Mesendoderm (in vitro differentiated cells): ENCODE results near the gene BCAR3.

ENCODE experiments used
- DNase-seq: peaks from one replicate; pipeline ENCODE4 v3.0.0; 2013
- H2AK5ac ChIP-seq: 2 replicates; pipeline ENCODE4 v1.6.1; 2013; ENCODE audit warnings: low read length, inconsistent platforms
- H2BK120ac ChIP-seq: 2 replicates; pipeline ENCODE4 v1.6.1; 2013; ENCODE audit warnings: low read depth, mild to moderate bottlenecking, low read length, moderate library complexity, mixed read lengths
- H2BK15ac ChIP-seq: replicated peaks from 2 replicates; pipeline ENCODE4 v1.6.1; 2013; ENCODE audit warnings: low read depth, mild to moderate bottlenecking, moderate library complexity
- H2BK5ac ChIP-seq: 2 replicates; pipeline ENCODE4 v1.6.1; 2013; ENCODE audit warnings: low read length, inconsistent platforms
- H3K18ac ChIP-seq: 2 replicates; pipeline ENCODE4 v1.6.1; 2013; ENCODE audit warnings: mild to moderate bottlenecking, low read length, mixed read lengths
- H3K23ac ChIP-seq: one replicate; pipeline ENCODE4 v1.6.1; 2013; ENCODE audit warnings: low read length
- H3K27ac ChIP-seq: 2 replicates; pipeline ENCODE4 v1.5.1; 2013; ENCODE audit warnings: low read depth, mild to moderate bottlenecking, inconsistent platforms, low read length, moderate library complexity
- H3K27me3 ChIP-seq: 2 replicates; pipeline ENCODE4 v1.6.1; 2013; ENCODE audit warnings: low read length, control low read depth, mild to moderate bottlenecking, inconsistent platforms; ENCODE audit not compliant: insufficient read depth, poor library complexity
- H3K36me3 ChIP-seq: 2 replicates; pipeline ENCODE4 v1.6.1; 2013; ENCODE audit warnings: low read length, inconsistent platforms; ENCODE audit not compliant: control insufficient read depth, insufficient read depth
- H3K4ac ChIP-seq: one replicate; pipeline ENCODE4 v1.6.1; 2013; ENCODE audit warnings: low read depth, mild to moderate bottlenecking, low read length, moderate library complexity
- H3K4me1 ChIP-seq: 2 replicates; pipeline ENCODE4 v1.6.1; 2013; ENCODE audit warnings: low read depth, low read length, inconsistent platforms; ENCODE audit not compliant: control insufficient read depth
- H3K4me2 ChIP-seq: 2 replicates; pipeline ENCODE4 v1.6.1; 2013; ENCODE audit warnings: low read length
- H3K4me3 ChIP-seq: 2 replicates; pipeline ENCODE4 v1.5.1; 2013; ENCODE audit warnings: mild to moderate bottlenecking, low read length
- H3K56ac ChIP-seq: one replicate; pipeline ENCODE4 v1.6.1; 2013; ENCODE audit warnings: low read length
- H3K79me1 ChIP-seq: 2 replicates; pipeline ENCODE4 v1.6.1; 2013; ENCODE audit warnings: low read length, inconsistent platforms
- H3K79me2 ChIP-seq: 2 replicates; pipeline ENCODE4 v1.6.1; 2013; ENCODE audit warnings: mild to moderate bottlenecking, low read length; ENCODE audit not compliant: control insufficient read depth, insufficient read depth
- H3K9ac ChIP-seq: 2 replicates; pipeline ENCODE4 v1.6.1; 2013; ENCODE audit warnings: low read length, inconsistent platforms
- H4K5ac ChIP-seq: one replicate; pipeline ENCODE4 v1.6.1; 2013; ENCODE audit warnings: low read length
- H4K8ac ChIP-seq: one replicate; pipeline ENCODE4 v1.6.1; 2013; ENCODE audit warnings: low read depth, mild to moderate bottlenecking, control low read depth, low read length, moderate library complexity
- WGBS: extraction: QIAGEN DNeasy Blood & Tissue Kit; methylation state at CpG from one replicate; pipeline ENCODE4 v1.1.7; 2013; ENCODE audit warnings: low lambda C conversion rate, missing lambda C conversion rate; ENCODE audit not compliant: insufficient coverage; ENCODE audit errors: extremely low coverage; 5-methylcytosine and 5-hydroxymethylcytosine counted together

BCAR3 gene

GRCh38 chr1:93716941-93717368 lies 35.3 kb upstream of the BCAR3 start:
- no peaks in the 10 kb centered on the region for H3K36me3 ChIP-seq
- H4K5ac ChIP-seq: no peak overlapping the region
- peak overlapping the region; percentile 27 for H2BK5ac ChIP-seq
- no peak overlapping the region for H4K8ac ChIP-seq
- H3K18ac ChIP-seq: no peak overlapping the region
- WGBS: no CpG with 5 or more reads among the region's 2 CpGs
- no peaks in the 10 kb centered on the region for H3K27me3 ChIP-seq
- H3K4me1 ChIP-seq: peaks cover 24% of the 10 kb centered on the region
- H3K79me2 ChIP-seq: no peaks in the 10 kb centered on the region
- H3K4me3 ChIP-seq: no peak overlapping the region
- H3K9ac ChIP-seq: no peak overlapping the region
- peak overlapping the region; percentile 39 for H2BK120ac ChIP-seq
- H3K79me1 ChIP-seq: no peaks in the 10 kb centered on the region
- peak overlapping the region; percentile 25 for H2AK5ac ChIP-seq
- no peak overlapping the region for H2BK15ac ChIP-seq
- H3K27ac ChIP-seq: no peak overlapping the region
- no peak overlapping the region for H3K4ac ChIP-seq
- no peak overlapping the region for H3K4me2 ChIP-seq
- H3K56ac ChIP-seq: no peak overlapping the region
- no peak overlapping the region for H3K23ac ChIP-seq
- peak; percentile 63 for DNase-seq

DNA sequence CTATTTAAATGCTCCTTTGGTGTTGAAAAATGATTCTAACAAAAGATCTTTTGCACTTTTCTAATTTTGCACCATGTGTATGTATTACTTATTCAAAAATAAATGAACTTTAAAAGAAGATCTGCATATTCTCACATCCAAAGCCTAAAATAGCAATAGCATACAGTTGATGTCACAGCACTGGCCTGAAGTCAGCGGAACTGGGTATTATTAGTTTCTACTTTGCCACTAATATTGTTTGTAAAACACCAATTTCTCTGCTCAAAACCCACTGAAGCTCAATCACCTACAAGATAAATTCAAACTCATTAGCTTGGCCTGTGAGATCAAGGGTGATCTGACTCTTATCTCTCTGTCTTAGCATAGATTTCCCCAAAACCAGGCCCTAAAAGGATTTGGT lies 34.5 kb upstream of the BCAR3 start:
- Histone ChIP-seq H4K8ac (no peak overlapping the region), H3K23ac (no peak overlapping the region), H3K79me1 (no peaks in the 10 kb centered on the region), H3K27me3 (no peaks in the 10 kb centered on the region), H3K4me2 (no peak overlapping the region), H3K4ac (peak overlapping the region; percentile 37), H4K5ac (no peak overlapping the region), H3K79me2 (no peaks in the 10 kb centered on the region), H2AK5ac (no peak overlapping the region), H3K4me1 (peaks cover 28% of the 10 kb centered on the region), H3K9ac (peak overlapping the region; percentile 8), H2BK15ac (no peak overlapping the region), H3K36me3 (no peaks in the 10 kb centered on the region), H3K18ac (no peak overlapping the region), H2BK5ac (no peak overlapping the region), H3K56ac (no peak overlapping the region), H3K27ac (no peak overlapping the region), H3K4me3 (no peak overlapping the region), H2BK120ac (no peak overlapping the region)
- WGBS: no CpG with 5 or more reads among the region's 1 CpG
- peak; percentile 61 for DNase-seq

GRCh38 chr1:93715529-93716126 lies 34.0 kb upstream of the BCAR3 start:
- H3K56ac ChIP-seq: peak overlapping the region; percentile 60
- peak overlapping the region; percentile 37 for H3K4ac ChIP-seq
- no CpG with 5 or more reads among the region's 10 CpGs for WGBS
- no peaks in the 10 kb centered on the region for H3K79me2 ChIP-seq
- H2BK5ac ChIP-seq: peak overlapping the region; percentile 81
- H3K4me2 ChIP-seq: no peak overlapping the region
- H3K4me1 ChIP-seq: peaks cover 31% of the 10 kb centered on the region
- H3K4me3 ChIP-seq: no peak overlapping the region
- no peak overlapping the region for H2BK15ac ChIP-seq
- no peaks in the 10 kb centered on the region for H3K36me3 ChIP-seq
- no peak overlapping the region for H2AK5ac ChIP-seq
- peak overlapping the region; percentile 39 for H3K27ac ChIP-seq
- H4K5ac ChIP-seq: no peak overlapping the region
- peak overlapping the region; percentile 8 for H3K9ac ChIP-seq
- H3K18ac ChIP-seq: peak overlapping the region; percentile 43
- DNase-seq: peak; percentile 90
- H4K8ac ChIP-seq: no peak overlapping the region
- no peaks in the 10 kb centered on the region for H3K27me3 ChIP-seq
- no peaks in the 10 kb centered on the region for H3K79me1 ChIP-seq
- H3K23ac ChIP-seq: no peak overlapping the region
- no peak overlapping the region for H2BK120ac ChIP-seq

GRCh38 chr1:93714356-93714755 lies 32.7 kb upstream of the BCAR3 start:
- no peaks in the 10 kb centered on the region for H3K79me1 ChIP-seq
- WGBS: no CpG with 5 or more reads among the region's 1 CpG
- H4K8ac ChIP-seq: no peak overlapping the region
- H3K79me2 ChIP-seq: no peaks in the 10 kb centered on the region
- H3K9ac ChIP-seq: no peak overlapping the region
- H3K4me3 ChIP-seq: no peak overlapping the region
- peak overlapping the region; percentile 65 for H3K56ac ChIP-seq
- no peaks in the 10 kb centered on the region for H3K27me3 ChIP-seq
- H3K27ac ChIP-seq: no peak overlapping the region
- H3K4me1 ChIP-seq: peaks cover 38% of the 10 kb centered on the region
- H2AK5ac ChIP-seq: peak overlapping the region; percentile 44
- peak overlapping the region; percentile 78 for H3K18ac ChIP-seq
- H3K4ac ChIP-seq: peak overlapping the region; percentile 88
- no peak overlapping the region for H3K23ac ChIP-seq
- no peak for DNase-seq
- H4K5ac ChIP-seq: peak overlapping the region; percentile 7
- H3K36me3 ChIP-seq: no peaks in the 10 kb centered on the region
- H2BK5ac ChIP-seq: peak overlapping the region; percentile 26
- H2BK15ac ChIP-seq: no peak overlapping the region
- peak overlapping the region; percentile 62 for H2BK120ac ChIP-seq
- no peak overlapping the region for H3K4me2 ChIP-seq

- Histone ChIP-seq H4K5ac (no peak overlapping the region), H2BK15ac (no peak overlapping the region), H2BK5ac (peak overlapping the region; percentile 30), H3K18ac (no peak overlapping the region), H3K4ac (no peak overlapping the region), H3K79me1 (no peaks in the 10 kb centered on the region), H2AK5ac (peak overlapping the region; percentile 9), H3K9ac (no peak overlapping the region), H3K4me3 (no peak overlapping the region), H3K23ac (no peak overlapping the region), H3K27ac (no peak overlapping the region), H3K27me3 (no peaks in the 10 kb centered on the region), H3K36me3 (no peaks in the 10 kb centered on the region), H4K8ac (no peak overlapping the region), H3K4me2 (no peak overlapping the region), H3K4me1 (peaks cover 42% of the 10 kb centered on the region), H3K79me2 (no peaks in the 10 kb centered on the region), H2BK120ac (no peak overlapping the region), H3K56ac (peak overlapping the region; percentile 50)
- peak; percentile 30 for DNase-seq
Observed at GRCh38 chr1:93713341-93713740, 31.7 kb upstream of the BCAR3 start.

DNA sequence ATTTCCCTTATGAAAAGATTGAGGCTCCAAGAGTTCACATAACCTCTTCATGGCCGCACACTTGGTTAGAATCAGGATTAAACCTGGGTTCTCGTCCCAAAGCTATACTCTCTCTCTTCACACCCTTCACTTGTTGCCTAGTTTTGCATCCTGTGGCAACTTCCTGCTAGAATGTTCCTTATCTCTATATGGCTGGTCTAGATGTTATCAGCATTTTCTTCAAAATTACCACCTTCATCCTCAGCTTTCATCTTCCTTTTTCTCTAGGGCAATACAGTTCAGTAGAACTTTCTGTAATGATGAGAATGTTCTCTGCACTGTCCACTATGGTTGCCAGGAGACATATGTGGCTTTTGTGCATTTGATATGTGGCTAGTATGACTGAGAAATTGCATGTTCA lies 31.1 kb upstream of the BCAR3 start:
- no peak overlapping the region for H3K4me2 ChIP-seq
- H2BK15ac ChIP-seq: no peak overlapping the region
- no CpG with 5 or more reads among the region's 2 CpGs for WGBS

More for the DNA sequence above, 31.1 kb upstream of the BCAR3 start:
- no peaks in the 10 kb centered on the region for H3K27me3 ChIP-seq
- no peak overlapping the region for H2BK120ac ChIP-seq
- H3K4me3 ChIP-seq: no peak overlapping the region
- H4K5ac ChIP-seq: no peak overlapping the region
- no peak overlapping the region for H3K9ac ChIP-seq
- H3K79me1 ChIP-seq: no peaks in the 10 kb centered on the region
- no peak overlapping the region for H4K8ac ChIP-seq
- H3K27ac ChIP-seq: no peak overlapping the region
- peaks cover 42% of the 10 kb centered on the region for H3K4me1 ChIP-seq
- no peak overlapping the region for H2AK5ac ChIP-seq
- peak overlapping the region; percentile 50 for H3K56ac ChIP-seq
- no peak overlapping the region for H3K4ac ChIP-seq
- no peak overlapping the region for H3K23ac ChIP-seq
- no peak overlapping the region for H2BK5ac ChIP-seq
- H3K36me3 ChIP-seq: no peaks in the 10 kb centered on the region
- H3K18ac ChIP-seq: no peak overlapping the region
- no peaks in the 10 kb centered on the region for H3K79me2 ChIP-seq
- peak; percentile 31 for DNase-seq
